WTC11 (cell line): ENCODE data around the gene KRT1.

ENCODE experiments used
- ATF2 ChIP-seq: sonication (generic); formaldehyde crosslinking; IDR thresholded peaks from 2 replicates; pipeline ENCODE4 v1.8.1; 2022; ENCODE audit warnings: low read depth, missing genetic modification reagents, borderline replicate concordance
- CREM ChIP-seq: sonication (generic); formaldehyde crosslinking; IDR thresholded peaks from 2 replicates; pipeline ENCODE4 v1.8.1; 2022; ENCODE audit warnings: mild to moderate bottlenecking, missing genetic modification reagents, moderate library complexity
- NFYB ChIP-seq: sonication (generic); formaldehyde crosslinking; conservative IDR thresholded peaks from 2 replicates; pipeline ENCODE4 v1.8.0; 2022; ENCODE audit warnings: low read depth, missing genetic modification reagents
- ZNF263 ChIP-seq: sonication (generic); formaldehyde crosslinking; IDR thresholded peaks from 2 replicates; pipeline ENCODE4 v1.8.1; 2022; ENCODE audit warnings: low read depth, mild to moderate bottlenecking, moderate library complexity, missing genetic modification reagents
- TF ChIP-seq, protein P1 (sequence below): fragments of 200-600 bp; IDR thresholded peaks from 2 replicates; pipeline ENCODE4 v1.8.0; 2022; ENCODE audit warnings: antibody characterized with exemption
- TF ChIP-seq, protein P2 (sequence below): sonication (generic); formaldehyde crosslinking; IDR thresholded peaks from 2 replicates; pipeline ENCODE4 v1.8.1; 2023; ENCODE audit warnings: mild to moderate bottlenecking, missing genetic modification reagents, borderline replicate concordance
- TF ChIP-seq, protein P3 (sequence below): sonication (generic); formaldehyde crosslinking; IDR thresholded peaks from 2 replicates; pipeline ENCODE4 v1.8.0; 2022; ENCODE audit warnings: mild to moderate bottlenecking, missing genetic modification reagents
- TF ChIP-seq, protein P4 (sequence below): sonication (generic); formaldehyde crosslinking; conservative IDR thresholded peaks from 2 replicates; pipeline ENCODE4 v1.8.1; 2022; ENCODE audit warnings: mild to moderate bottlenecking, missing genetic modification reagents

DNA sequence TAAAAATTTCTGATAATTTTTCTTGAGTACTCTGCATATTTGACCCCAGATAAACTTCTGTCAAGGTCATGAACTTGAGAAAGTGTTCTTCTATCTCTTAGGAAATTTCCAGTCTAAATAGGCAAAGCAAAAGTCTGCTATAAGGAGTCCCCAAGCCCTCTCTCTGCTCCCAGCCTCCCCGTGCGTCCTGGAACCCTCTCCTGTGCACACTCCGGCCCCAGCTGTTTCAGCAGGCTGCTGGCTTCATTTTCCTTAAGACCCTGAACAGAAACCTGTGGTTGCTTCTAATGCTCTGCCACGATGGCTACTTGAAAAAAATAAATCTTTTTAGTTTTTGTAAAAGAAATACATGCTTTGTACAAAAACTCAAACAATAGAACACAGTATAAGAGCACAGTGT, 42.9 kb downstream of the KRT1 start:
- TF ChIP-seq, protein P1, sequence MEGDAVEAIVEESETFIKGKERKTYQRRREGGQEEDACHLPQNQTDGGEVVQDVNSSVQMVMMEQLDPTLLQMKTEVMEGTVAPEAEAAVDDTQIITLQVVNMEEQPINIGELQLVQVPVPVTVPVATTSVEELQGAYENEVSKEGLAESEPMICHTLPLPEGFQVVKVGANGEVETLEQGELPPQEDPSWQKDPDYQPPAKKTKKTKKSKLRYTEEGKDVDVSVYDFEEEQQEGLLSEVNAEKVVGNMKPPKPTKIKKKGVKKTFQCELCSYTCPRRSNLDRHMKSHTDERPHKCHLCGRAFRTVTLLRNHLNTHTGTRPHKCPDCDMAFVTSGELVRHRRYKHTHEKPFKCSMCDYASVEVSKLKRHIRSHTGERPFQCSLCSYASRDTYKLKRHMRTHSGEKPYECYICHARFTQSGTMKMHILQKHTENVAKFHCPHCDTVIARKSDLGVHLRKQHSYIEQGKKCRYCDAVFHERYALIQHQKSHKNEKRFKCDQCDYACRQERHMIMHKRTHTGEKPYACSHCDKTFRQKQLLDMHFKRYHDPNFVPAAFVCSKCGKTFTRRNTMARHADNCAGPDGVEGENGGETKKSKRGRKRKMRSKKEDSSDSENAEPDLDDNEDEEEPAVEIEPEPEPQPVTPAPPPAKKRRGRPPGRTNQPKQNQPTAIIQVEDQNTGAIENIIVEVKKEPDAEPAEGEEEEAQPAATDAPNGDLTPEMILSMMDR, result no peak
- TF ChIP-seq ZNF263 (CRISPR knock-in tag) (no peak), CREM (CRISPR knock-in tag) (no peak), ATF2 (no peak), NFYB (CRISPR knock-in tag) (no peak)
- TF ChIP-seq, protein P2, sequence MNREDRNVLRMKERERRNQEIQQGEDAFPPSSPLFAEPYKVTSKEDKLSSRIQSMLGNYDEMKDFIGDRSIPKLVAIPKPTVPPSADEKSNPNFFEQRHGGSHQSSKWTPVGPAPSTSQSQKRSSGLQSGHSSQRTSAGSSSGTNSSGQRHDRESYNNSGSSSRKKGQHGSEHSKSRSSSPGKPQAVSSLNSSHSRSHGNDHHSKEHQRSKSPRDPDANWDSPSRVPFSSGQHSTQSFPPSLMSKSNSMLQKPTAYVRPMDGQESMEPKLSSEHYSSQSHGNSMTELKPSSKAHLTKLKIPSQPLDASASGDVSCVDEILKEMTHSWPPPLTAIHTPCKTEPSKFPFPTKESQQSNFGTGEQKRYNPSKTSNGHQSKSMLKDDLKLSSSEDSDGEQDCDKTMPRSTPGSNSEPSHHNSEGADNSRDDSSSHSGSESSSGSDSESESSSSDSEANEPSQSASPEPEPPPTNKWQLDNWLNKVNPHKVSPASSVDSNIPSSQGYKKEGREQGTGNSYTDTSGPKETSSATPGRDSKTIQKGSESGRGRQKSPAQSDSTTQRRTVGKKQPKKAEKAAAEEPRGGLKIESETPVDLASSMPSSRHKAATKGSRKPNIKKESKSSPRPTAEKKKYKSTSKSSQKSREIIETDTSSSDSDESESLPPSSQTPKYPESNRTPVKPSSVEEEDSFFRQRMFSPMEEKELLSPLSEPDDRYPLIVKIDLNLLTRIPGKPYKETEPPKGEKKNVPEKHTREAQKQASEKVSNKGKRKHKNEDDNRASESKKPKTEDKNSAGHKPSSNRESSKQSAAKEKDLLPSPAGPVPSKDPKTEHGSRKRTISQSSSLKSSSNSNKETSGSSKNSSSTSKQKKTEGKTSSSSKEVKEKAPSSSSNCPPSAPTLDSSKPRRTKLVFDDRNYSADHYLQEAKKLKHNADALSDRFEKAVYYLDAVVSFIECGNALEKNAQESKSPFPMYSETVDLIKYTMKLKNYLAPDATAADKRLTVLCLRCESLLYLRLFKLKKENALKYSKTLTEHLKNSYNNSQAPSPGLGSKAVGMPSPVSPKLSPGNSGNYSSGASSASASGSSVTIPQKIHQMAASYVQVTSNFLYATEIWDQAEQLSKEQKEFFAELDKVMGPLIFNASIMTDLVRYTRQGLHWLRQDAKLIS (CRISPR knock-in tag), result no peak
- TF ChIP-seq, protein P3, sequence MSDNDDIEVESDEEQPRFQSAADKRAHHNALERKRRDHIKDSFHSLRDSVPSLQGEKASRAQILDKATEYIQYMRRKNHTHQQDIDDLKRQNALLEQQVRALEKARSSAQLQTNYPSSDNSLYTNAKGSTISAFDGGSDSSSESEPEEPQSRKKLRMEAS (CRISPR knock-in tag), result no peak
- TF ChIP-seq, protein P4, sequence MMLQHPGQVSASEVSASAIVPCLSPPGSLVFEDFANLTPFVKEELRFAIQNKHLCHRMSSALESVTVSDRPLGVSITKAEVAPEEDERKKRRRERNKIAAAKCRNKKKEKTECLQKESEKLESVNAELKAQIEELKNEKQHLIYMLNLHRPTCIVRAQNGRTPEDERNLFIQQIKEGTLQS (CRISPR knock-in tag), result no peak
